CD8-positive, alpha-beta memory T cell (primary cell): ENCODE results near the gene USP35. TPM values are rescaled to one million over a fixed set of nuclear protein-coding genes. Genes with fewer than 3 reads are reported as not detected.

Source experiments
- CTCF ChIA-PET: fragments of 350-600 bp; sonication (Branson Sonifier 250); formaldehyde crosslinking; loops from one replicate; lab custom pipeline; 2021; ENCODE audit warnings: antibody characterized with exemption; lab: Charles Lee
- POLR2A ChIA-PET: fragments of 350-600 bp; sonication (Branson Sonifier 250); formaldehyde crosslinking; loops from one replicate; lab custom pipeline; 2021; ENCODE audit warnings: antibody characterized with exemption; lab: Charles Lee
- DNase-seq, 5 donors: peaks; one replicate each; pipeline versions ENCODE4 v3.0.0 to v3.0.0-alpha.2; 2020 to 2022; ENCODE audit warnings: mixed read lengths in 1 of 5
- H3K27ac ChIP-seq: one replicate; pipeline ENCODE4 v1.7.0; 2013; ENCODE audit warnings: low read depth, mild to moderate bottlenecking, low read length, moderate library complexity
- H3K27me3 ChIP-seq: 2 replicates; pipeline ENCODE4 v1.7.0; 2013; ENCODE audit warnings: low read length, mild to moderate bottlenecking; ENCODE audit not compliant: insufficient read depth, poor library complexity, severe bottlenecking
- H3K36me3 ChIP-seq: 2 replicates; pipeline ENCODE4 v1.7.0; 2013; ENCODE audit warnings: mild to moderate bottlenecking, low read length, moderate library complexity; ENCODE audit not compliant: insufficient read depth
- H3K4me1 ChIP-seq: 2 replicates; pipeline ENCODE4 v1.7.0; 2013; ENCODE audit warnings: mild to moderate bottlenecking, low read length, moderate library complexity; ENCODE audit not compliant: insufficient read depth
- H3K4me3 ChIP-seq: 2 replicates; pipeline ENCODE4 v1.7.0; 2013; ENCODE audit warnings: mild to moderate bottlenecking, low read length
- H3K9me3 ChIP-seq: 2 replicates; pipeline ENCODE4 v1.7.0; 2013; ENCODE audit warnings: mild to moderate bottlenecking, low read length
- H3K27ac Mint-ChIP-seq, 8 donors: one replicate each; pipeline ENCODE4 v1.8.0; 2020 to 2021; ENCODE audit warnings: mixed read lengths in 8 of 8, mild to moderate bottlenecking in 6 of 8, inconsistent platforms in 3 of 8, moderate library complexity in 3 of 8
- H3K27me3 Mint-ChIP-seq, 2 donors: one replicate each; pipeline ENCODE4 v1.8.0; 2020 to 2021; ENCODE audit warnings: mixed read lengths in 2 of 2, mild to moderate bottlenecking in 1 of 2, moderate library complexity in 1 of 2
- H3K36me3 Mint-ChIP-seq, 3 donors: one replicate each; pipeline ENCODE4 v1.8.0; 2020 to 2021; ENCODE audit warnings: mixed read lengths in 3 of 3, inconsistent platforms in 1 of 3, mild to moderate bottlenecking in 1 of 3
- H3K4me1 Mint-ChIP-seq, 3 donors: one replicate each; pipeline ENCODE4 v1.8.0; 2020 to 2021; ENCODE audit warnings: mixed read lengths in 3 of 3, inconsistent platforms in 1 of 3, mild to moderate bottlenecking in 1 of 3
- H3K4me3 Mint-ChIP-seq, 7 donors: one replicate each; pipeline ENCODE4 v1.8.0; 2020 to 2021; ENCODE audit warnings: mixed read lengths in 7 of 7, mild to moderate bottlenecking in 6 of 7, moderate library complexity in 4 of 7, inconsistent platforms in 2 of 7
- H3K9me3 Mint-ChIP-seq, 5 donors: one replicate each; pipeline ENCODE4 v1.8.0; 2020 to 2022; ENCODE audit warnings: mixed read lengths in 5 of 5, mild to moderate bottlenecking in 3 of 5, moderate library complexity in 2 of 5, inconsistent platforms in 1 of 5
- polyA plus RNA-seq: library from polyadenylated mRNA; unstranded; fragments of 300-500 nt; fragmentation: Illumina TruSeq; gene quantifications from one replicate; pipeline ENCODE4 v1.2.3, GENCODE V29; 2021
- total RNA-seq, 2 experiments: library from RNA; stranded (reverse); gene quantifications; one replicate each; pipeline ENCODE4 v1.2.3, GENCODE V29; 2021

USP35 gene
- total and polyA plus RNA-seq, 3 experiments from 2014 or later = 1.1 to 4.4 (median 4.4) TPM

DNA sequence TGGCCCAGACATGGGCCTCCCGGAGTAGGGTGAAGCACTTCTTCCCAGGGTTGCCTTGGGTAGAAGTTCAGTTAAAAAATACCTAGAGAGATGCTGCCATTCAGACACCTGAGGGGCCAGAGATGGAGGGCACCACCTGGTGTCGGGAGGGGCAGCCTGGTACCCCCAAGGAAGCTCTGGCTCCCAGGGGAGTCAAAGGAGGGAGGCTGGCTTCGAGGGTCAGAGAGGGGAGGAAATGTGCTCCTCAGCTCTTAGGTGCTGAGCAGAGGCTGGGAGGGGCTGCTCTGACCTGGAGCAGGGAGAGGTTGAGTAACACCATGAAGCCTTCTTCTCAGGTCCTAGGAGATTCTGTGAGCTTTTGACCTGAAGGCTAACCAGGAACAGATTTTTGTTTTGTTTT, 1.1 kb downstream of the USP35 start:
- peaks cover 0 to 10% (median 4%) of the 10 kb centered on the region in 3 donors for H3K36me3 Mint-ChIP-seq
- ChIA-PET CTCF (interaction anchor here (1.1 to 2.1 kb wide), 3 partner anchors 11 to 112 kb away, joined by 3 to 5 read pairs (median 4); no protein-coding TSS in a partner anchor), POLR2A (interaction anchor here (3.4 kb wide), 1 partner anchor 13 kb away, joined by 12 read pairs; no protein-coding TSS in a partner anchor)
- Histone ChIP-seq H3K27me3 (no peaks in the 10 kb centered on the region), H3K36me3 (no peaks in the 10 kb centered on the region), H3K9me3 (no peaks in the 10 kb centered on the region), H3K4me3 (peak overlapping the region; percentile 97), H3K27ac (no peak overlapping the region), H3K4me1 (peaks cover 38% of the 10 kb centered on the region)
- H3K27me3 Mint-ChIP-seq = peaks cover 0 to 1% of the 10 kb centered on the region in 2 donors
- peaks cover 37 to 75% (median 62%) of the 10 kb centered on the region in 3 donors for H3K4me1 Mint-ChIP-seq
- peak overlapping the region; percentile 55 to 99 (median 88) for H3K27ac Mint-ChIP-seq
- peak overlapping the region; percentile 96 to 100 (median 99) for H3K4me3 Mint-ChIP-seq
- DNase-seq = peak in 1 of 5 donors; percentile 26
- no peaks in the 10 kb centered on the region for H3K9me3 Mint-ChIP-seq

DNA sequence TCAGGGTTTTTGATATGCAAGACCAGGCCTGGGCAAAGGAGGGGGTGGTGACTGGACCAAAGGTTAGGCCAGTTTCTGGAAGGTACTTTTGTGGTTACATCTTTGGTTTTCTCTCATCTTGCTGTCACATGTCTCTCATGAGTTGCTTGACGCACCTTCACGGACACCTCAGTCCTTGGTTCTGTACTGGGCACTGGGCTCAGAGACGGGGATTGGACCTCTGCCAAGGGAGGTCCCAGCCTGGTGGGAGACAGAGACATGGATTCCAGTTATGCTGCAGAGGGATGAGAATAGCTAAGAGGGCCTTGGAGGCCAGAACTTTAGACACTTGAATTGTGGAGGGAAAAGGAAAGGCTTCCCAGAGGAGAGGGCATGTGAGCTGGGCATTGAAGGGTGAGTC, 1.7 kb downstream of the USP35 start:
- DNase-seq = peak in 1 of 5 donors; percentile 26
- ChIA-PET POLR2A (interaction anchor here (3.4 kb wide), 1 partner anchor 12 kb away, joined by 12 read pairs; no protein-coding TSS in a partner anchor), CTCF (interaction anchor here (2.0 kb wide), 1 partner anchor 13 kb away, joined by 5 read pairs; no protein-coding TSS in a partner anchor)
- Mint-ChIP-seq H3K4me3 (peak overlapping the region; percentile 34 to 100 (median 98)), H3K4me1 (peaks cover 37 to 76% (median 62%) of the 10 kb centered on the region in 3 donors), H3K27ac (peak overlapping the region in 6 of 8 donors; percentile 44 to 99 (median 88)), H3K36me3 (peaks cover 0 to 10% (median 4%) of the 10 kb centered on the region in 3 donors), H3K9me3 (no peaks in the 10 kb centered on the region), H3K27me3 (peaks cover 0 to 1% of the 10 kb centered on the region in 2 donors)
- no peaks in the 10 kb centered on the region for H3K36me3 ChIP-seq
- H3K4me3 ChIP-seq = no peak overlapping the region
- H3K27ac ChIP-seq = no peak overlapping the region
- H3K27me3 ChIP-seq = no peaks in the 10 kb centered on the region
- H3K4me1 ChIP-seq = peaks cover 38% of the 10 kb centered on the region
- H3K9me3 ChIP-seq = no peaks in the 10 kb centered on the region

DNA sequence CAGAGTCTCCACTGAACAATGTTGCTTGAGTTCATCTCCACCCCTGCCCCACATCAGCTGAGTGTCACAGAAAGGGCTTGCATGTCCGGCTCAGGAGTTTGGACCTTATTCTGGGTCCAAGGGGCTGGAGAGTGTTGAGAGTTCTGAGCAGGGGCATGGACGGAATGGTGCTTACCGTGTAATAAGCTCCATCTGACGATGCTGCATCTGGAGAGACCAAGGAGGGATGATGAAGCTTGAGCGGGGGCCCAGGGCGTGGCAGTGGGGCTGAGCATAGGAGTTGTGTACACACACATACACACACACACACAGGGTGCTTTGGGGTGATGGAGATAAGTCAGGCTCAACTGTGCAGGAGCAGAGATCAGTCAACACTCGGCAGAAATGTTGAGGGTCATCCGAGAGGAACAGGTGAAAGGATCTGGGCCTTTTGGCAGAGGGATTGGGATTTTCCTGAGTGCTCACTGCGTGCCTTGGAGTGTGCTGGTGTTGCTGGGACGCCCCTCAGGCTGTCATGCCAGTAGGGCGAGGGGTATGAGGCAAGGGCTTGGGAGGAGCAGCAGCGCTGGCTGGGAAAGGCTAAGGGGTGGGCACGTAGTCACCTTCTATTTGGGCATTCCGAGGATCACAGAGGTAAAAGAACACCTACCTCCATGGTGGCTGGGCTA, 2.3 kb downstream of the USP35 start:
- H3K36me3 ChIP-seq = no peaks in the 10 kb centered on the region
- Mint-ChIP-seq H3K9me3 (no peaks in the 10 kb centered on the region), H3K36me3 (peaks cover 0 to 11% (median 6%) of the 10 kb centered on the region in 3 donors), H3K27ac (peak overlapping the region in 6 of 8 donors; percentile 50 to 90 (median 78)), H3K4me3 (peak overlapping the region in 6 of 7 donors; percentile 4 to 100 (median 39)), H3K4me1 (peaks cover 39 to 76% (median 62%) of the 10 kb centered on the region in 3 donors), H3K27me3 (peaks cover 0 to 1% of the 10 kb centered on the region in 2 donors)
- H3K4me3 ChIP-seq = no peak overlapping the region
- POLR2A ChIA-PET = no interaction called here
- H3K27me3 ChIP-seq = no peaks in the 10 kb centered on the region
- no peak overlapping the region for H3K27ac ChIP-seq
- CTCF ChIA-PET = interaction anchor here (2.0 kb wide), 1 partner anchor 12 kb away, joined by 5 read pairs; no protein-coding TSS in a partner anchor
- H3K9me3 ChIP-seq = no peaks in the 10 kb centered on the region
- peaks cover 38% of the 10 kb centered on the region for H3K4me1 ChIP-seq
- peak in 1 of 5 donors; percentile 40 for DNase-seq

DNA sequence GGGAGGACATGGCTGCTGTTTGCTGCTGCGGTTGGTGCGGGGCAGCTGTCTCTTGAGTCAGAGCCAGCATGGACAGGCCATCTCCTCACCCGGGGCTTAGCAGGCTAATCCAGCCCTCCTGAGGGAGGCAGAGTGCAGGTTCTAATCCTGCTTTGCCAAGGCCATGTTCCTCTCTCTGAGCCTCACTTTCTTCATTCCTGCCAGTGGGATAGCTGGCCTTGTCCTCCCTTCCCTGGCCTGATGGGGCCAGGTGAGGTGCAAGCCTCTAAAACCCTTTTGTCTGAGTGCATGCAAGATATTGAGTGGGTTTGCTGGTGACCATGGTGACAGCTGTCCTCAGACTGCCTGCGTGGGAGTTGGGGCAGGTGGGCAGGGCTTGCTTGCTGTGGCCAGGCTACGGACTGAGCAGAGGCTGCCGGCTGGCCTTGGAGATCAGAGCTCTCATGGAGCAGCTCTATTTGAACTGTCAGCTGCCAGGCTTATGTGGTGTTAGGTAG, 3.6 kb downstream of the USP35 start:
- no peaks in the 10 kb centered on the region for H3K9me3 Mint-ChIP-seq
- H3K36me3 ChIP-seq = no peaks in the 10 kb centered on the region
- peaks cover 35% of the 10 kb centered on the region for H3K4me1 ChIP-seq
- H3K4me1 Mint-ChIP-seq = peaks cover 38 to 65% (median 51%) of the 10 kb centered on the region in 3 donors
- peaks cover 0 to 1% of the 10 kb centered on the region in 2 donors for H3K27me3 Mint-ChIP-seq
- H3K27me3 ChIP-seq = no peaks in the 10 kb centered on the region
- H3K36me3 Mint-ChIP-seq = peaks cover 0 to 14% (median 8%) of the 10 kb centered on the region in 3 donors
- no peak overlapping the region for H3K4me3 ChIP-seq
- DNase-seq = peak in 1 of 5 donors; percentile 27
- no peaks in the 10 kb centered on the region for H3K9me3 ChIP-seq
- peak overlapping the region in 1 of 7 donors; percentile 63 for H3K4me3 Mint-ChIP-seq
- ChIA-PET POLR2A (no interaction called here), CTCF (no interaction called here)
- H3K27ac ChIP-seq = no peak overlapping the region
- peak overlapping the region in 3 of 8 donors; percentile 4 to 42 (median 5) for H3K27ac Mint-ChIP-seq

DNA sequence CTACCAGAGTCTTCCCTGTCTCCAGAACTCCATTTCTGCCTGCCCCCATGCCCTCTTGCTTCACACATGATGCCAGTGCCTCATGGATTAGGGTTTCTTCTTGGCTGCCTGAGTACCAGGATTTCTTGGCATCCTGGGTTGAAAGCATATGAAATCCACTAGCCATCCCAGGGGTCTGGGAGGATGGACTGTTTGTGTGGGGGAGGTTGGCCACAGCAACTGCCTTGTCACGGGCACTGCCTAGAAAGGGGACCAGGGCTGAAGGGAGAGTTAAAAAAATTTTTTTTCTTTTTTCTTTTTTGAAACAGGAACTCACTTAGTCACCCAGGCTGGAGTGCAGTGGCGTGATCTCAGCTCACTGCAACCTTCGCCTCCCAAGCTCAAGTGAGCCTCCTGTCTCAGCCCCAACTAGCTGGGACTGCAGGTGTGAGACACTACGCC, 4.2 kb downstream of the USP35 start:
- DNase-seq = peak in 1 of 5 donors; percentile 44
- Histone ChIP-seq H3K9me3 (no peaks in the 10 kb centered on the region), H3K4me1 (peaks cover 29% of the 10 kb centered on the region), H3K27ac (no peak overlapping the region), H3K27me3 (no peaks in the 10 kb centered on the region), H3K36me3 (no peaks in the 10 kb centered on the region), H3K4me3 (no peak overlapping the region)
- Mint-ChIP-seq H3K27ac (peak overlapping the region in 7 of 8 donors; percentile 4 to 79 (median 47)), H3K4me3 (peak overlapping the region in 1 of 7 donors; percentile 63), H3K9me3 (no peaks in the 10 kb centered on the region), H3K36me3 (peaks cover 0 to 15% (median 9%) of the 10 kb centered on the region in 3 donors), H3K27me3 (peaks cover 0 to 1% of the 10 kb centered on the region in 2 donors), H3K4me1 (peaks cover 33 to 59% (median 45%) of the 10 kb centered on the region in 3 donors)
- ChIA-PET CTCF (no interaction called here), POLR2A (no interaction called here)

DNA sequence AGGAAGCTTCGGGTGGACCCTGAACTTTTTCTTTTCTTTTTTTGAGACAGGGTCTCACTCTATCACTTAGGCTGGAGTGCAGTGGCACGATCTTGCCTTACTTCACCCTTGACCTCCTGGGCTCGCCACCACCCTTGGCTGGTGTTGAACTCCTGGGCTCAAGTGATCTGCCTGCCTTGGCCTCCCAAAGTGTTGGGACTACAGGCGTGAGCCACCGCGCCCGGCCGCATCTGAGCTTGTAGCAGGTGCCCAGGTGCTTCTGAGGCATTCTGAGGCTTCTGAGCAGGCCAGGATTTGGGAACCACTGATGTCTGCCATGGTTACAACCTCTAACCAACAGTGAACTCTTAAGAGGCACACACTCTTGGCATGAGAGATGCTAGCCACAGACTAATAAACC, 5.1 kb downstream of the USP35 start:
- Mint-ChIP-seq H3K27me3 (peaks cover 0 to 1% of the 10 kb centered on the region in 2 donors), H3K4me1 (peaks cover 30 to 57% (median 42%) of the 10 kb centered on the region in 3 donors), H3K4me3 (peak overlapping the region in 1 of 7 donors; percentile 20), H3K36me3 (peaks cover 5 to 18% (median 12%) of the 10 kb centered on the region in 3 donors), H3K9me3 (no peaks in the 10 kb centered on the region), H3K27ac (peak overlapping the region in 4 of 8 donors; percentile 13 to 75 (median 69))
- H3K4me3 ChIP-seq = no peak overlapping the region
- H3K36me3 ChIP-seq = no peaks in the 10 kb centered on the region
- H3K9me3 ChIP-seq = no peaks in the 10 kb centered on the region
- H3K27me3 ChIP-seq = no peaks in the 10 kb centered on the region
- H3K4me1 ChIP-seq = peaks cover 28% of the 10 kb centered on the region
- peak in 1 of 5 donors; percentile 31 for DNase-seq
- no peak overlapping the region for H3K27ac ChIP-seq
- ChIA-PET POLR2A (no interaction called here), CTCF (no interaction called here)

DNA sequence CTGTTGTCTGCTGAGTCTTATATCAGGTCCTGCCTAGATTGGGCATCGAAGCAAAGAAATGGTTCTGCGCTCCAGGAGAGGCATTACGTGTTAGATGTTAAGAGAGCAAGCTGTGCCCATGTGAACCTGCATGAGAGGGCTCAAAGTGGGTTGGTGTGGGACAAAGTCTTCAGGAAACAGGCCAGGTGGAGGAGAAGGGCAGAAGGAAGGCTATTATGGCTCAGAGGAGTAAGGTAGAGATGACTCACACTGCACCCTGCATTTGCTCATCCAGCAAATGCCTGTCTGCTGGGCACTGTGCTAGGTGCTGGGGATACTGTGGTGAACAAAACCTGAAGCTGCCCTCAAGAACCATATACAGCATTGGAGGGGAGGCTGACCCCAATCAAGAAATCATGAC, 5.8 kb downstream of the USP35 start:
- no peaks in the 10 kb centered on the region for H3K9me3 Mint-ChIP-seq
- POLR2A ChIA-PET = no interaction called here
- no peaks in the 10 kb centered on the region for H3K36me3 ChIP-seq
- peaks cover 27 to 52% (median 38%) of the 10 kb centered on the region in 3 donors for H3K4me1 Mint-ChIP-seq
- no peak overlapping the region for H3K4me3 Mint-ChIP-seq
- peaks cover 5 to 21% (median 13%) of the 10 kb centered on the region in 3 donors for H3K36me3 Mint-ChIP-seq
- no peaks in the 10 kb centered on the region for H3K27me3 ChIP-seq
- H3K4me1 ChIP-seq = peaks cover 21% of the 10 kb centered on the region
- H3K4me3 ChIP-seq = no peak overlapping the region
- H3K27me3 Mint-ChIP-seq = peaks cover 0 to 1% of the 10 kb centered on the region in 2 donors
- H3K27ac Mint-ChIP-seq = peak overlapping the region in 5 of 8 donors; percentile 25 to 85 (median 56)
- no peak overlapping the region for H3K27ac ChIP-seq
- CTCF ChIA-PET = no interaction called here
- no peaks in the 10 kb centered on the region for H3K9me3 ChIP-seq
- peak in 1 of 5 donors; percentile 23 for DNase-seq
